HEK293 (cell line): ENCODE results near the gene SRBD1.
A peak's percentile ranks its signal among the peaks of the same experiment; 100 is the strongest.

Source experiments
- CTCF ChIA-PET: fragments of 350-600 bp; formaldehyde crosslinking; extraction: SDS; loops from one replicate; lab custom pipeline; 2021; ENCODE audit warnings: antibody characterized with exemption; lab: Yijun Ruan, JAX
- POLR2A ChIA-PET: fragments of 300-600 bp; formaldehyde crosslinking; extraction: SDS; loops from one replicate; lab custom pipeline; 2020; ENCODE audit warnings: antibody characterized with exemption, inconsistent platforms; lab: Yijun Ruan, JAX
- H3K27ac ChIP-seq: fragments of 200-500 bp; sonication (Bioruptor generic); 2 replicates; pipeline ENCODE4 v1.5.1; 2014; ENCODE audit warnings: low read depth, low read length, control low read depth, inconsistent platforms; ENCODE audit errors: extremely low read depth
- H3K36me3 ChIP-seq, 2 experiments: fragments of 200-500 bp in 1 of 2; sonication (Bioruptor generic) in 1 of 2; 1 replicate in 1 of 2; 2 replicates in 1 of 2; pipeline ENCODE4 v1.5.1; 2014 to 2017; ENCODE audit warnings: inconsistent platforms in 2 of 2, low read length in 2 of 2; ENCODE audit not compliant: control insufficient read depth in 2 of 2, insufficient read depth in 1 of 2
- H3K4me1 ChIP-seq: fragments of 200-500 bp; sonication (Bioruptor generic); 2 replicates; pipeline ENCODE4 v1.5.1; 2014; ENCODE audit warnings: mild to moderate bottlenecking, low read length, inconsistent platforms; ENCODE audit not compliant: control insufficient read depth, insufficient read depth
- H3K4me3 ChIP-seq: 2 replicates; pipeline ENCODE4 v1.5.1; 2011; ENCODE audit warnings: low read depth, mild to moderate bottlenecking, control low read depth, low read length, moderate library complexity
- H3K9me3 ChIP-seq: fragments of 200-500 bp; sonication (Bioruptor generic); 2 replicates; pipeline ENCODE4 v1.5.1; 2014; ENCODE audit warnings: low read depth, low read length, inconsistent platforms; ENCODE audit not compliant: control insufficient read depth, insufficient read depth
- FEZF1 ChIP-seq: fragments of 450-650 bp; formaldehyde crosslinking; IDR thresholded peaks from 2 replicates; pipeline ENCODE4 v1.5.1; 2016; ENCODE audit warnings: missing biosample characterization, missing genetic modification characterization
- GLI2 ChIP-seq: fragments of 450-650 bp; formaldehyde crosslinking; IDR thresholded peaks from 2 replicates; pipeline ENCODE4; 2017; ENCODE audit warnings: missing biosample characterization, missing genetic modification characterization, low read depth, borderline replicate concordance
- IKZF3 ChIP-seq: fragments of 450-650 bp; IDR thresholded peaks from 2 replicates; pipeline ENCODE4 v1.5.0; 2018; ENCODE audit warnings: missing biosample characterization, mild to moderate bottlenecking, missing genetic modification characterization, moderate library complexity
- PRDM1 ChIP-seq: fragments of 450-650 bp; formaldehyde crosslinking; IDR thresholded peaks from 2 replicates; pipeline ENCODE4; 2016; ENCODE audit warnings: missing biosample characterization, missing genetic modification characterization
- REPIN1 ChIP-seq: fragments of 450-650 bp; formaldehyde crosslinking; IDR thresholded peaks from 2 replicates; pipeline ENCODE4 v1.5.1; 2017; ENCODE audit warnings: missing biosample characterization, missing genetic modification characterization, low read depth
- SETDB1 ChIP-seq: IDR thresholded peaks from one replicate; pipeline ENCODE4 v1.6.1; 2017; ENCODE audit warnings: mild to moderate bottlenecking, low read length, moderate library complexity, mixed read lengths; ENCODE audit not compliant: insufficient read length
- ZNF155 ChIP-seq: fragments of 450-650 bp; formaldehyde crosslinking; IDR thresholded peaks from 2 replicates; pipeline ENCODE4 v1.5.1; 2016; ENCODE audit warnings: missing biosample characterization, missing genetic modification characterization
- ZNF248 ChIP-seq: fragments of 450-650 bp; formaldehyde crosslinking; IDR thresholded peaks from 2 replicates; pipeline ENCODE4 v1.5.1; 2017; ENCODE audit warnings: missing biosample characterization, missing genetic modification characterization
- ZNF26 ChIP-seq: fragments of 450-650 bp; formaldehyde crosslinking; IDR thresholded peaks from 2 replicates; pipeline ENCODE4 v1.5.1; 2016; ENCODE audit warnings: missing biosample characterization, missing genetic modification characterization
- ZNF280C ChIP-seq: fragments of 450-650 bp; formaldehyde crosslinking; IDR thresholded peaks from 2 replicates; pipeline ENCODE4 v1.5.1; 2016; ENCODE audit warnings: missing biosample characterization, missing genetic modification characterization
- ZNF292 ChIP-seq: fragments of 450-650 bp; formaldehyde crosslinking; IDR thresholded peaks from 2 replicates; pipeline ENCODE4 v1.5.1; 2016; ENCODE audit warnings: low read depth, missing biosample characterization, missing genetic modification characterization, borderline replicate concordance
- ZNF324 ChIP-seq: fragments of 450-650 bp; formaldehyde crosslinking; IDR thresholded peaks from 2 replicates; pipeline ENCODE4 v1.5.1; 2016; ENCODE audit warnings: missing biosample characterization, missing genetic modification characterization
- ZNF433 ChIP-seq: fragments of 450-650 bp; formaldehyde crosslinking; IDR thresholded peaks from 2 replicates; pipeline ENCODE4 v1.5.1; 2016; ENCODE audit warnings: missing biosample characterization, missing genetic modification characterization, low read depth
- ZNF549 ChIP-seq: fragments of 450-650 bp; IDR thresholded peaks from 2 replicates; pipeline ENCODE4 v1.5.1; 2018; ENCODE audit warnings: missing biosample characterization, missing genetic modification characterization, mild to moderate bottlenecking, inconsistent platforms, moderate library complexity
- ZNF555 ChIP-seq: fragments of 450-650 bp; formaldehyde crosslinking; conservative IDR thresholded peaks from 2 replicates; pipeline ENCODE4 v1.5.1; 2017; ENCODE audit warnings: missing biosample characterization, mild to moderate bottlenecking, missing genetic modification characterization, inconsistent platforms
- ZNF558 ChIP-seq: fragments of 450-650 bp; formaldehyde crosslinking; IDR thresholded peaks from 2 replicates; pipeline ENCODE4 v1.5.1; 2016; ENCODE audit warnings: missing biosample characterization, missing genetic modification characterization
- ZNF645 ChIP-seq: fragments of 450-650 bp; formaldehyde crosslinking; IDR thresholded peaks from 2 replicates; pipeline ENCODE4; 2016; ENCODE audit warnings: missing biosample characterization, missing genetic modification characterization
- ZNF654 ChIP-seq: fragments of 450-650 bp; formaldehyde crosslinking; IDR thresholded peaks from 2 replicates; pipeline ENCODE4 v1.5.1; 2016; ENCODE audit warnings: low read depth, missing biosample characterization, missing genetic modification characterization
- ZNF670 ChIP-seq: fragments of 450-650 bp; formaldehyde crosslinking; IDR thresholded peaks from 2 replicates; pipeline ENCODE4 v1.5.1; 2016; ENCODE audit warnings: missing biosample characterization, missing genetic modification characterization, low read depth
- ZNF704 ChIP-seq: fragments of 450-650 bp; formaldehyde crosslinking; IDR thresholded peaks from 2 replicates; pipeline ENCODE4 v1.5.1; 2016; ENCODE audit warnings: missing biosample characterization, missing genetic modification characterization
- ZNF747 ChIP-seq: fragments of 450-650 bp; formaldehyde crosslinking; IDR thresholded peaks from 2 replicates; pipeline ENCODE4 v1.5.1; 2016; ENCODE audit warnings: missing biosample characterization, missing genetic modification characterization
- TF ChIP-seq, protein P1 (sequence below): fragments of 450-650 bp; formaldehyde crosslinking; IDR thresholded peaks from 2 replicates; pipeline ENCODE4 v1.5.1; 2016; ENCODE audit warnings: missing biosample characterization, missing genetic modification characterization, low read depth

The SRBD1 gene

GRCh38 chr2:45571940-45572339 is 39.1 kb downstream of the SRBD1 start:
- Histone ChIP-seq H3K4me1 (peaks cover 8% of the 10 kb centered on the region; the same call in 1 of the 2 replicates), H3K4me3 (no peak overlapping the region), H3K27ac (no peak overlapping the region), H3K9me3 (no peaks in the 10 kb centered on the region), H3K36me3 (peaks cover 0 to 9% of the 10 kb centered on the region in 2 experiments; a peak in 1 of 3 replicates)
- TF ChIP-seq ZNF558 (tag by site-specific recombination) (0 out of 2 replicates have a peak, but pooled peaks have one; percentile 51), GLI2 (tag by site-specific recombination) (no peak), REPIN1 (tag by site-specific recombination) (no peak), PRDM1 (tag by site-specific recombination) (no peak), ZNF549 (tag by site-specific recombination) (peak; percentile 54; the same call in 1 of the 2 replicates)
- TF ChIP-seq, protein P1, sequence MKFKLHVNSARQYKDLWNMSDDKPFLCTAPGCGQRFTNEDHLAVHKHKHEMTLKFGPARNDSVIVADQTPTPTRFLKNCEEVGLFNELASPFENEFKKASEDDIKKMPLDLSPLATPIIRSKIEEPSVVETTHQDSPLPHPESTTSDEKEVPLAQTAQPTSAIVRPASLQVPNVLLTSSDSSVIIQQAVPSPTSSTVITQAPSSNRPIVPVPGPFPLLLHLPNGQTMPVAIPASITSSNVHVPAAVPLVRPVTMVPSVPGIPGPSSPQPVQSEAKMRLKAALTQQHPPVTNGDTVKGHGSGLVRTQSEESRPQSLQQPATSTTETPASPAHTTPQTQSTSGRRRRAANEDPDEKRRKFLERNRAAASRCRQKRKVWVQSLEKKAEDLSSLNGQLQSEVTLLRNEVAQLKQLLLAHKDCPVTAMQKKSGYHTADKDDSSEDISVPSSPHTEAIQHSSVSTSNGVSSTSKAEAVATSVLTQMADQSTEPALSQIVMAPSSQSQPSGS (tag by site-specific recombination), result no peak
- POLR2A ChIA-PET, result no interaction called here
- CTCF ChIA-PET, result interaction anchor here (0.6 to 0.7 kb wide), 3 partner anchors 36 to 1025 kb away, joined by 3 to 4 read pairs (median 4); no protein-coding TSS in a partner anchor

DNA sequence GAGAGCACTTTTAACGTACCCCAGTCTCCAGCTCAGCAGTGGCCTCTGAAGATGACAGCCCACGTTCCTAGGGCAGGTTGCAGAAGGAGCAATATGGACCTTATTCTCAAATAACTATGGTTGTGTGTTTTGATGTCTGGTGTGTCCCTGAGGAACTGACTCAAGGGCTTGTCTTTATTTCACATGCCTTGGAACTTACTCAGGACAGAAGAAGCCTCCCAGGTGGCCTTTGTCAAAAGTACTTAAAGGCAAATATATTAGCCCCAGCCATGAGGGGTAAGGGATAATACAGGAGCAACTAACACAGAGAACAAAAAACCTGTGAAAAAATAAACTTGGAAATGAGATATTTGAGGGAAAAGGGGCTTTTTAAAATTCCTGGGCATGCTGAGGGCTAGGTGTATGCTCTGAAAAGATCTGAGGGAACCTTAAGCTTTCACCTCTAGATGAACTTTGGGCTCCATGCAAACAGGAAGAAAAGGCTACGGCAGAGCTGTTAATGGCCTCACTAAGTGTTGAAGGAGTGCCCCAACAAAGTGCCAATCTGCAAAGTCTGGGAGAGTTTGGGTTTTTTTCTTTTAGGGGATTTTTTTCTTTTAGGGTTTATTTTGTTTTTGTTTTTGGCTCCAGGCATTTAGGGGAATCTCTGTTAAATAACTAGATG is 40.3 kb downstream of the SRBD1 start:
- H3K4me3 ChIP-seq, result no peak overlapping the region
- ChIA-PET CTCF (interaction anchor here (0.6 to 0.7 kb wide), 4 partner anchors 8 to 590 kb away, joined by 3 read pairs; no protein-coding TSS in a partner anchor), POLR2A (no interaction called here)
- no peaks in the 10 kb centered on the region for H3K9me3 ChIP-seq
- H3K27ac ChIP-seq, result no peak overlapping the region
- TF ChIP-seq ZNF645 (tag by site-specific recombination) (no peak), ZNF292 (tag by site-specific recombination) (no peak)
- H3K4me1 ChIP-seq, result peaks cover 8% of the 10 kb centered on the region; the same call in 1 of the 2 replicates
- peaks cover 0 to 9% of the 10 kb centered on the region in 2 experiments; a peak in 1 of 3 replicates for H3K36me3 ChIP-seq

DNA sequence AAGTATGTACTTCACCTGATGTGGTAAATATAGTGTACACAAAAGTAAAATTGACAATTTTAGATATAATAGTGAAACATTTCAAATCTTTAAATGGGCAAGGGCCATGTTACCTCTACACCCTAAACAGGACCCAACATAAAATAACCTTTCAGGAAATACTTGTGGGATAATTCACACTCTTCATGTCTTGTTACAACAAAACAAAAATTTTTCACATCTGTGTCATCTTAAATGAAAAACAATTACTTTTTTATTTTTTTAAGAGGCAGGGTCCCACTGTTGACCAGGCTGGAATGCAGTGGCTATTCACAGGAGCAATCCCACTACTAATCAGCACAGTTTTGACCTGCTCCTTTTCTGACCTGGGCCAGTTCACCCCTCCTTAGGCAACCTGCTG is 42.1 kb downstream of the SRBD1 start:
- H3K27ac ChIP-seq, result no peak overlapping the region
- TF ChIP-seq ZNF555 (tag by site-specific recombination) (no peak), ZNF324 (tag by site-specific recombination) (no peak), FEZF1 (no peak), IKZF3 (no peak), ZNF248 (tag by site-specific recombination) (no peak), ZNF670 (tag by site-specific recombination) (no peak), ZNF155 (tag by site-specific recombination) (no peak), ZNF433 (tag by site-specific recombination) (no peak), REPIN1 (tag by site-specific recombination) (no peak), ZNF654 (tag by site-specific recombination) (no peak), ZNF704 (tag by site-specific recombination) (no peak), ZNF280C (no peak), ZNF747 (tag by site-specific recombination) (no peak), ZNF26 (no peak), SETDB1 (no peak)

More for the DNA sequence above, 42.1 kb downstream of the SRBD1 start:
- POLR2A ChIA-PET, result no interaction called here
- no peak overlapping the region for H3K4me3 ChIP-seq
- peaks cover 0 to 9% of the 10 kb centered on the region in 2 experiments; a peak in 1 of 3 replicates for H3K36me3 ChIP-seq
- 0 out of 2 replicates have a peak, but pooled peaks cover 2% of the 10 kb centered on the region for H3K4me1 ChIP-seq
- CTCF ChIA-PET, result interaction anchor here (0.5 to 1.1 kb wide), 2 partner anchors 8 to 9 kb away, joined by 3 to 4 read pairs; no protein-coding TSS in a partner anchor
- H3K9me3 ChIP-seq, result no peaks in the 10 kb centered on the region
